MM.1S (cell line): ENCODE data around the gene ACLY.

Experiments used
- CTCF ChIP-seq: fragments of 300-600 bp; sonication (generic); IDR thresholded peaks from 2 replicates; pipeline ENCODE4 v1.5.1; 2016; ENCODE audit warnings: antibody characterized with exemption, low read length, mixed read lengths
- EZH2phosphoT487 ChIP-seq: fragments of 300-600 bp; sonication (generic); IDR thresholded peaks from 2 replicates; pipeline ENCODE4 v1.6.1; 2018; ENCODE audit warnings: antibody characterized with exemption, low read length

GRCh38 chr17:41907185-41907556, 11.6 kb downstream of the ACLY start:
- TF ChIP-seq CTCF (no peak), EZH2phosphoT487 (no peak)
